ENCODE results near the gene CIDEC. TPM values are rescaled to one million over a fixed set of nuclear protein-coding genes. Genes with fewer than 3 reads are reported as not detected.
"Not testable (repeated sequence)": the region's sequence is repeated elsewhere in the genome, so short reads cannot be mapped to it uniquely, and the experiment has no call there.

Gene CIDEC
- total and polyA plus RNA-seq, 2 of the 8 experiments (the other 6 are each of a cell fraction or from before 2014, with no cell fraction given) = not detected

DNA sequence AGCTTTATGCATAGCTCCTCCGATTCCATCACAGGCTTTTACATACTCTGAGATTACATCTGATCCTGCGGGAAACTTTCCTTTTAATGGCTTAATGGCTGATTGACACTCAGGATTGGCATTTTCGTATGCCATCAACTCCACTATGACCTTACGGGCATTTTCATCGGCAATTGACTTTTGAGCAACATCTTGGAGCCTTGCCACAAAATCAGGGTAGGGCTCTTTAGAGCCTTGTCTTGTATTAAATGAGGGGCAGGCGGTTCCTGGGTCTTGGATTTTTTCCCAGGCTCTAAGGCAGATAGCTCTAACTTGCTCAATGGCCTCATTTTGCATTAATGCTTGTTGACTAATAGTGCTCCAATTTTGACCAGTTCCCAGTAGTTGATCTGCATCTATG is 28.1 kb downstream of the CIDEC start:
- FAIRE-seq; H3K27me3 ChIP-seq (replicated peaks in 1 of 4; ENCODE audit: control insufficient read depth in 3 of 4, extremely low read depth in 1 of 4, insufficient read depth in 3 of 4, low read length in 3 of 4): not testable (repeated sequence)

DNA sequence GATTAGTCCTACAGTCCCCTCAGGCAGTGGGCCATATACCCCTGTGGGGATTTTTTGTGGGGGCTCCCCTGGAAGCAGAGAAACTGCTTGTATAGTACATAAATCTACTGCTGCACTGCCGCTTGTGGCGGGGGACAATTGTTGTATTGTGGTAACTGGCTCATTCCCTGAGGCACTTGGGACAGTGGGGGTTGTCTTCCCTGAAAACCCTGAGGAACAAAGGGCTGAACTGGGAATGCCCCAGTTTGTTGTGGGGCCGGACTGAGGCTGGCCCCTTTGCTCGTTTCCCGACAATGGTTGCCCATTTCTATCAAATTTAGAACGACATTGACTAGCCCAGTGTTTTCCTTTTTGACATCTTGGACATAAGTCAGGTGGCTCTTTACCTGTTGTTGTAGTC is 28.7 kb downstream of the CIDEC start:
- H3K4me2 ChIP-seq (ENCODE audit: insufficient read depth in 1 of 2, low read depth in 2 of 2, low read length in 2 of 2); H3K14ac ChIP-seq (ENCODE audit: insufficient read length); H2BK15ac ChIP-seq (ENCODE audit: low read length); H3K23me2 ChIP-seq (ENCODE audit: low read depth, low read length); H2AFZ ChIP-seq (ENCODE audit: low read length); H3K9me3 ChIP-seq (ENCODE audit: insufficient read depth in 2 of 2, low read depth in 1 of 2, low read length in 1 of 2); H3K9ac ChIP-seq (replicated peaks in 1 of 4; ENCODE audit: extremely low read depth in 1 of 4, low read depth in 3 of 4, low read length in 3 of 4); H2BK5ac ChIP-seq (ENCODE audit: low read depth, low read length); H3K4ac ChIP-seq (replicated peaks; ENCODE audit: insufficient read length, low read depth, low read length); H3K4me3 ChIP-seq (ENCODE audit: extremely low read depth in 1 of 4, insufficient read depth in 2 of 4, low read depth in 3 of 4, low read length in 4 of 4); FAIRE-seq; H4K5ac ChIP-seq (ENCODE audit: insufficient read length, low read depth, low read length); H3K79me2 ChIP-seq (ENCODE audit: control insufficient read depth in 1 of 2, insufficient read depth in 2 of 2, low read length in 2 of 2); H4K20me1 ChIP-seq (replicated peaks in 1 of 2; ENCODE audit: control insufficient read depth in 1 of 2, insufficient read depth in 2 of 2, low read length in 2 of 2); DNase-seq (ENCODE audit: low read depth in 1 of 2, low spot score in 2 of 2); H3K27me3 ChIP-seq (replicated peaks in 1 of 4; ENCODE audit: control insufficient read depth in 3 of 4, extremely low read depth in 1 of 4, insufficient read depth in 3 of 4, low read length in 3 of 4); H3K4me1 ChIP-seq (replicated peaks in 1 of 4; ENCODE audit: control insufficient read depth in 3 of 4, insufficient read depth in 4 of 4, low read length in 3 of 4); H2BK12ac ChIP-seq (ENCODE audit: low read depth, low read length); H3K27ac ChIP-seq (ENCODE audit: low read depth, low read length); H3K23ac ChIP-seq (ENCODE audit: insufficient read length); H2AK5ac ChIP-seq (ENCODE audit: low read depth, low read length); H2BK20ac ChIP-seq (ENCODE audit: low read length); H4K91ac ChIP-seq (replicated peaks; ENCODE audit: insufficient read length, low read length); H3K18ac ChIP-seq (ENCODE audit: extremely low read depth, low read length); H3K56ac ChIP-seq (replicated peaks; ENCODE audit: insufficient read length, low read depth, low read length); H4K8ac ChIP-seq (ENCODE audit: extremely low read depth, insufficient read depth, low read length); H3K79me1 ChIP-seq (ENCODE audit: low read depth, low read length); H3K36me3 ChIP-seq (ENCODE audit: control insufficient read depth in 2 of 4, insufficient read depth in 4 of 4, low read length in 3 of 4); H2BK120ac ChIP-seq (replicated peaks; ENCODE audit: low read depth, low read length): not testable (repeated sequence)
- ChIA-PET CTCF (ENCODE audit: partially characterized antibody) (interaction anchor here (0.6 to 1.9 kb wide), 4 partner anchors 24 to 75 kb away, joined by 3 to 4 read pairs (median 4); no protein-coding TSS in a partner anchor), POLR2A (ENCODE audit: partially characterized antibody) (interaction anchor here (1.2 kb wide), 1 partner anchor 10 kb away, joined by 3 read pairs; no protein-coding TSS in a partner anchor)
- 85% methylated on average over 6 of the region's 6 CpGs; no CpG with 5 or more reads in 1 of the 2 experiments for WGBS, 2 experiments (ENCODE audit: extremely low coverage in 1 of 2, insufficient coverage in 1 of 2, insufficient read length in 1 of 2, insufficient replicate concordance in 2 of 2, low coverage in 1 of 2, low lambda C conversion rate in 2 of 2, missing lambda C conversion rate in 1 of 2)

More for the DNA sequence above, 28.1 kb downstream of the CIDEC start:
- not testable (repeated sequence) for H3K9ac ChIP-seq (replicated peaks in 1 of 4; ENCODE audit: extremely low read depth in 1 of 4, low read depth in 3 of 4, low read length in 3 of 4); H2AK5ac ChIP-seq (ENCODE audit: low read depth, low read length); DNase-seq (ENCODE audit: low read depth in 1 of 2, low spot score in 2 of 2); H2BK15ac ChIP-seq (ENCODE audit: low read length); H3K36me3 ChIP-seq (ENCODE audit: control insufficient read depth in 2 of 4, insufficient read depth in 4 of 4, low read length in 3 of 4); H2BK20ac ChIP-seq (ENCODE audit: low read length); H2BK120ac ChIP-seq (replicated peaks; ENCODE audit: low read depth, low read length); H3K4me3 ChIP-seq (ENCODE audit: extremely low read depth in 1 of 4, insufficient read depth in 2 of 4, low read depth in 3 of 4, low read length in 4 of 4); H3K27ac ChIP-seq (ENCODE audit: low read depth, low read length); H3K4ac ChIP-seq (replicated peaks; ENCODE audit: insufficient read length, low read depth, low read length); H3K56ac ChIP-seq (replicated peaks; ENCODE audit: insufficient read length, low read depth, low read length); H3K4me2 ChIP-seq (ENCODE audit: insufficient read depth in 1 of 2, low read depth in 2 of 2, low read length in 2 of 2); H3K23me2 ChIP-seq (ENCODE audit: low read depth, low read length); H3K23ac ChIP-seq (ENCODE audit: insufficient read length); H4K8ac ChIP-seq (ENCODE audit: extremely low read depth, insufficient read depth, low read length); H3K14ac ChIP-seq (ENCODE audit: insufficient read length); H2BK5ac ChIP-seq (ENCODE audit: low read depth, low read length); H3K9me3 ChIP-seq (ENCODE audit: insufficient read depth in 2 of 2, low read depth in 1 of 2, low read length in 1 of 2); H4K20me1 ChIP-seq (replicated peaks in 1 of 2; ENCODE audit: control insufficient read depth in 1 of 2, insufficient read depth in 2 of 2, low read length in 2 of 2); H2BK12ac ChIP-seq (ENCODE audit: low read depth, low read length); H3K4me1 ChIP-seq (replicated peaks in 1 of 4; ENCODE audit: control insufficient read depth in 3 of 4, insufficient read depth in 4 of 4, low read length in 3 of 4); H3K79me2 ChIP-seq (ENCODE audit: control insufficient read depth in 1 of 2, insufficient read depth in 2 of 2, low read length in 2 of 2); H4K5ac ChIP-seq (ENCODE audit: insufficient read length, low read depth, low read length); H4K91ac ChIP-seq (replicated peaks; ENCODE audit: insufficient read length, low read length); H3K79me1 ChIP-seq (ENCODE audit: low read depth, low read length); H3K18ac ChIP-seq (ENCODE audit: extremely low read depth, low read length); H2AFZ ChIP-seq (ENCODE audit: low read length)
- ChIA-PET CTCF (ENCODE audit: partially characterized antibody) (interaction anchor here (0.7 to 1.9 kb wide), 2 partner anchors 25 to 61 kb away, joined by 3 to 4 read pairs; no protein-coding TSS in a partner anchor), POLR2A (ENCODE audit: partially characterized antibody) (interaction anchor here (1.2 kb wide), 2 partner anchors 9 kb away, joined by 3 read pairs; no protein-coding TSS in a partner anchor)
- 89% methylated on average over 6 of the region's 6 CpGs; no CpG with 5 or more reads in 1 of the 2 experiments for WGBS, 2 experiments (ENCODE audit: extremely low coverage in 1 of 2, insufficient coverage in 1 of 2, insufficient read length in 1 of 2, insufficient replicate concordance in 2 of 2, low coverage in 1 of 2, low lambda C conversion rate in 2 of 2, missing lambda C conversion rate in 1 of 2)

All from H1 (cell line).